ENCODE results near the gene RABGAP1L.
A peak's percentile ranks its signal among the peaks of the same experiment; 100 is the strongest.

The RABGAP1L gene

DNA sequence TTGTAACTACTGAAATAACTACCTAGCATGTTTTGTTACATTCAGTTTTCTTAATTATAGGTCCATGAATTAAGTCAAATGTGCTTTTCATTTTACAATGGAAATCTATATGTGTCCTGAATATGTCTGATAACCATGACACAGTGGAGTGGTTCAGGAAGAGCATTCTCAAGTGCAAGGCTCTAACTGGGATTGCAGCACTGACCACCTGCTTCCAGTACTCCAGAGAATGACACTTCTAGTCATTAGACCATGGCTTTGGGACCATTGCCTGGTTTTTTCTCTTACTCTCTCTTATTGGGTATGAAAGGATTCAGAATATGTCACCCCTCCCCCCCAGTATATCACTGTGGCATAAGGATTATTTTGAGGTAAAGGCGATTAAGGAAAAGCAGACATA, 635.5 kb downstream of the RABGAP1L start:
- DNase-seq (ENCODE audit: low read depth): no peak
- in situ Hi-C loops (cut with HindIII; ENCODE audit: low sequenced_read_pairs): no loop called here

DNA sequence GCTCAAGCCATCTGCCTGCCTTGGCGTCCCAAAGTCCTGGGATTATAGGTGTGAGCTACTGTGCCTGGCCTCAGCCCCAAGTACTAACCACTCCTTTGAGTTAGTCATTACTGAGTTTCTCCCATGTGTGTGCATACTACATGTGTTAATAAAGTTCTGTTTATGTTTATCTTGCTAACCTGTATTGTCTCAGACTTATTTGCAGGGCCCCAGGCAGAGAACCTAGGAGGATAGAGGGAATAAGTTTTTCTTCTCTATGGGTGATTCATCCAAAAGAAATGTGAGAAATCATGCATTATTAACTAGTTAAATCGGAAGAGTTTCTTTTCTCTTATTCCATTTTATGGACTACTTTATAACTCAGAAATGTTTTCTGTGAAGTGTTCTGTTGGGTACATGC, 636.5 kb downstream of the RABGAP1L start:
- TF ChIP-seq, protein P1, sequence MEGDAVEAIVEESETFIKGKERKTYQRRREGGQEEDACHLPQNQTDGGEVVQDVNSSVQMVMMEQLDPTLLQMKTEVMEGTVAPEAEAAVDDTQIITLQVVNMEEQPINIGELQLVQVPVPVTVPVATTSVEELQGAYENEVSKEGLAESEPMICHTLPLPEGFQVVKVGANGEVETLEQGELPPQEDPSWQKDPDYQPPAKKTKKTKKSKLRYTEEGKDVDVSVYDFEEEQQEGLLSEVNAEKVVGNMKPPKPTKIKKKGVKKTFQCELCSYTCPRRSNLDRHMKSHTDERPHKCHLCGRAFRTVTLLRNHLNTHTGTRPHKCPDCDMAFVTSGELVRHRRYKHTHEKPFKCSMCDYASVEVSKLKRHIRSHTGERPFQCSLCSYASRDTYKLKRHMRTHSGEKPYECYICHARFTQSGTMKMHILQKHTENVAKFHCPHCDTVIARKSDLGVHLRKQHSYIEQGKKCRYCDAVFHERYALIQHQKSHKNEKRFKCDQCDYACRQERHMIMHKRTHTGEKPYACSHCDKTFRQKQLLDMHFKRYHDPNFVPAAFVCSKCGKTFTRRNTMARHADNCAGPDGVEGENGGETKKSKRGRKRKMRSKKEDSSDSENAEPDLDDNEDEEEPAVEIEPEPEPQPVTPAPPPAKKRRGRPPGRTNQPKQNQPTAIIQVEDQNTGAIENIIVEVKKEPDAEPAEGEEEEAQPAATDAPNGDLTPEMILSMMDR (IDR thresholded peaks at IDR 0.05; ENCODE audit: low read depth, low read length, missing control alignments): no peak
- H3K4me3 ChIP-seq (ENCODE audit: low read depth, low read length): no peak overlapping the region
- in situ Hi-C loops (cut with HindIII; ENCODE audit: low sequenced_read_pairs): no loop called here
- peak; percentile 45 for DNase-seq (ENCODE audit: low read depth)

More for the DNA sequence above, 635.5 kb downstream of the RABGAP1L start:
- TF ChIP-seq, protein P1 (IDR thresholded peaks at IDR 0.05; ENCODE audit: low read depth, low read length, missing control alignments): no peak
- H3K4me3 ChIP-seq (ENCODE audit: low read depth, low read length): no peak overlapping the region

DNA sequence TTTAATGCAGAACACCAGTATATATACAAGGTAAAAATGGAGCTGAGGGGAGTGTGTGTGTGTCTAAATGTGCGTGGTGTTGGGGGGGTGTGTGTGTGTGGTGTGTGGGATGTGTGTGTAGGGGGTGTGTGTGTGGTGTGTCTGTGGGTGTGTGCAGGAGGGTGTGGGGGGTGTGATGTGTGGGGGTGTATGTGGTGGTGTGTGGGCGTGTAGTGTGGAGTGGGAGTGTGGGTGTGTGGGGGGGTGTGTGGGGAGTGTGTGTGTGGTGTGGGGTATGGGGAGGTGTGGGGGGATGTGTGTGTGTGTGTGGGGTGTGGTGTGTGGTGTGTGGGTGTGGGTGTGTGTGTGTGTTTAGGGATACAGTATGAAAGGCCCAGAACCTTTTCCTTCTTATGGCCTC, 638.1 kb downstream of the RABGAP1L start:
- no peak overlapping the region for H3K4me3 ChIP-seq (ENCODE audit: low read depth, low read length)
- DNase-seq (ENCODE audit: low read depth): no peak
- in situ Hi-C loops (cut with HindIII; ENCODE audit: low sequenced_read_pairs): no loop called here
- TF ChIP-seq, protein P1 (IDR thresholded peaks at IDR 0.05; ENCODE audit: low read depth, low read length, missing control alignments): no peak

DNA sequence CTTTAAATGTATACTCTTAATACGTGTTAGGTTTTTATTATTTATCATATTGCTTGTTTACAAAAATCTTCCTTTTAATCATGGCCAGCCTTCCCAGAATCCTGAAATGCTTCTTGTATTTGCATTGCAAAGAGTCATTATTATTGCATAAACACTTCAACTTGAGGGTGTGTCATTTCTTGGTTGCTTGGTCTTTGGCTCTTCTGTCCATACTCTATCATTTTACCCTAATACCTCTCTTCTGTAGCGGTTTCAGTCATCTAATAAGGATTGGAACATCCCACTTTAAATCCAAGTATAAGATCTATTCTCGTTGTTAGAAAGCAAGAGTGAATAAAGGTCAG, 639.8 kb downstream of the RABGAP1L start:
- in situ Hi-C loops (cut with HindIII; ENCODE audit: low sequenced_read_pairs): no loop called here
- TF ChIP-seq, protein P1 (IDR thresholded peaks at IDR 0.05; ENCODE audit: low read depth, low read length, missing control alignments): no peak
- peak overlapping the region; percentile 50 for H3K4me3 ChIP-seq (ENCODE audit: low read depth, low read length)
- no peak for DNase-seq (ENCODE audit: low read depth)

DNA sequence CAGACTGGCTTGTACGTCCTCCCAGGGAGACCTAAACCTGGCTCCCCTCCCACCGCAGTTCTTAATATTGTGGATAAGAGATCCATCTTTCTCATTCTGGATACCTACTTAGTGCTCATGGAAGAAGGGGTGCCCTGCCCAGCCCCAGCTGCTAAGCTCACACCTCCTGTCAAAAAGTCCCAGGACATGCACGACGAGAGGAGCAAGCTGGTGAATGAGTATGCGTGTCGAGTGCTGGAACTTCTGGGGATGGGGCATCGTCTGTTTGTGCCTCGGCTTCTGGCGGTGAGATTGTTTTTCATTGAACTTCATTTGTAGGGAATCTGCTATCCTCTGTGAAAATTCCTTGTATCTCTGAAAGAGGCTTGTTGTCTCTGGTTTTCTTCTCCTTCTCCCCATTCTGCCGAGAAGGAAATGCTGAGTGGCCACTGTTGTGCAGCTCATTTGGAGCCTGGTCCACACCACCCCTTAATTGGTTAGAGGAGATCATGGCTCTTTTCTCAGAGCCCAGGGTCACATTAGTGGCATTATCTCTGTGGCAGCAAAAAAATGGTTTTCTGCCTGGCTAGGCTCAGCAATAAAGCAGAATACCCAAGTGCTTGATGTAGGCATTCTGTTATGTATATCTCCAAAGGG, 641.0 kb downstream of the RABGAP1L start:
- TF ChIP-seq, protein P1 (IDR thresholded peaks at IDR 0.05; ENCODE audit: low read depth, low read length, missing control alignments): no peak
- in situ Hi-C loops (cut with HindIII; ENCODE audit: low sequenced_read_pairs): no loop called here
- DNase-seq (ENCODE audit: low read depth): no peak
- peak overlapping the region; percentile 50 for H3K4me3 ChIP-seq (ENCODE audit: low read depth, low read length)

DNA sequence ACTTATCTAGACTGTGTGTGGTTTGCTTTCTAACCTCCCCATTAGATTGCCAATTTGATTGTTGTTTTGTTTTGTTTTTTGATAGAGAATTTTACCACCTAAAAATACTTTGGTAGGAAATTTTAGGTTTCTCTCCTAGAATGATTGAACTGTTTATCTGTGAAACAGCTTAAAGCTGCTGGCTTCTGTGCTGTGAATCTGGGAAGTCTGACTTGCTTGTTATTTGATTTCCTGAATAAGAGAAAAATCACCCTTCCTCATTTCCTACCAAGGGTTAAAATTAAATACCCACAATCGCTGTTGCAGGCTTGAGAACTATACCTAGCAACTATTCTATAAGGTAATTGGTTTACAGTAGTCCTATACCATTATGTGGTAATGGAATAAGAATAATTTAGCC, 641.6 kb downstream of the RABGAP1L start:
- in situ Hi-C loops (cut with HindIII; ENCODE audit: low sequenced_read_pairs): no loop called here
- DNase-seq (ENCODE audit: low read depth): no peak
- TF ChIP-seq, protein P1 (IDR thresholded peaks at IDR 0.05; ENCODE audit: low read depth, low read length, missing control alignments): no peak
- H3K4me3 ChIP-seq (ENCODE audit: low read depth, low read length): no peak overlapping the region
